Breast epithelium (tissue), 3 donors: ENCODE results near the gene NUP50.

Source experiments
- CTCF ChIP-seq, 3 donors: fragments of 450-650 bp; IDR thresholded peaks; one replicate each; pipeline ENCODE4 v1.5.1; 2016 to 2017; ENCODE audit warnings: antibody characterized with exemption in 3 of 3, mild to moderate bottlenecking in 3 of 3, moderate library complexity in 3 of 3
- POLR2AphosphoS5 ChIP-seq, 3 donors: sonication (generic); formaldehyde crosslinking; IDR thresholded peaks; one replicate each; pipeline ENCODE4 v1.6.1; 2017; ENCODE audit warnings: antibody characterized with exemption in 3 of 3

- TF ChIP-seq POLR2AphosphoS5 (IDR thresholded peaks at IDR 0.05) (no peak), CTCF (IDR thresholded peaks at IDR 0.05) (no peak)
These were observed 55.3 kb downstream of the NUP50 start for GRCh38 chr22:45218976-45219375.
